Left renal cortex interstitium (tissue), 4 donors: ENCODE data around the gene NUDT8. TPM values are rescaled to one million over a fixed set of nuclear protein-coding genes. Genes with fewer than 3 reads are reported as not detected.
"Not testable (repeated sequence)": the region's sequence is repeated elsewhere in the genome, so short reads cannot be mapped to it uniquely, and the experiment has no call there.

Experiments
- DNase-seq, 4 donors: peaks; one replicate each; pipeline ENCODE4 v3.0.0-alpha.2; 2013; ENCODE audit warnings: low read depth in 4 of 4, low spot score in 2 of 4, missing footprints in 1 of 4
- polyA plus RNA-seq, 4 donors: library from polyadenylated mRNA; unstranded; fragments of 120-200 nt; gene quantifications; one replicate each; pipeline ENCODE4 v1.2.1, GENCODE V29; 2013; ENCODE audit not compliant: insufficient read length in 4 of 4

NUDT8 gene
- polyA plus RNA-seq, 4 donors: 3.7 to 7.7 (median 6.6) TPM

GRCh38 chr11:67662142-67662834, 32.6 kb upstream of the NUDT8 start:
- DNase-seq: no peak

- DNase-seq: not testable (repeated sequence)
Measured at GRCh38 chr11:67660752-67661151, 31.0 kb upstream of the NUDT8 start.

- not testable (repeated sequence) for DNase-seq
Measured at GRCh38 chr11:67659651-67660165, 30.0 kb upstream of the NUDT8 start.

- no peak for DNase-seq
Measured at GRCh38 chr11:67657300-67657699, 27.6 kb upstream of the NUDT8 start.

- DNase-seq: no peak
Measured at GRCh38 chr11:67656278-67656922, 26.7 kb upstream of the NUDT8 start.

GRCh38 chr11:67654225-67654624, 24.5 kb upstream of the NUDT8 start:
- no peak for DNase-seq

- DNase-seq: no peak
Measured at GRCh38 chr11:67652965-67653845, 23.5 kb upstream of the NUDT8 start.

GRCh38 chr11:67651976-67652781, 22.4 kb upstream of the NUDT8 start:
- no peak for DNase-seq

GRCh38 chr11:67649634-67650510, 20.1 kb upstream of the NUDT8 start:
- DNase-seq: no peak

GRCh38 chr11:67648796-67649613, 19.3 kb upstream of the NUDT8 start:
- no peak for DNase-seq

- no peak for DNase-seq
Measured at GRCh38 chr11:67648140-67648795, 18.5 kb upstream of the NUDT8 start.

GRCh38 chr11:67647471-67647870, 17.7 kb upstream of the NUDT8 start:
- DNase-seq: no peak

- no peak for DNase-seq
Measured at GRCh38 chr11:67646535-67647336, 17.0 kb upstream of the NUDT8 start.

GRCh38 chr11:67645521-67646461, 16.1 kb upstream of the NUDT8 start:
- DNase-seq: no peak

- no peak for DNase-seq
Measured at GRCh38 chr11:67644472-67645418, 15.0 kb upstream of the NUDT8 start.
